ENCODE results near the gene AREL1. TPM values are rescaled to one million over a fixed set of nuclear protein-coding genes. Genes with fewer than 3 reads are reported as not detected.

Gene AREL1
- total RNA-seq, 1 donor from 2014 or later, result 54.6 TPM

DNA sequence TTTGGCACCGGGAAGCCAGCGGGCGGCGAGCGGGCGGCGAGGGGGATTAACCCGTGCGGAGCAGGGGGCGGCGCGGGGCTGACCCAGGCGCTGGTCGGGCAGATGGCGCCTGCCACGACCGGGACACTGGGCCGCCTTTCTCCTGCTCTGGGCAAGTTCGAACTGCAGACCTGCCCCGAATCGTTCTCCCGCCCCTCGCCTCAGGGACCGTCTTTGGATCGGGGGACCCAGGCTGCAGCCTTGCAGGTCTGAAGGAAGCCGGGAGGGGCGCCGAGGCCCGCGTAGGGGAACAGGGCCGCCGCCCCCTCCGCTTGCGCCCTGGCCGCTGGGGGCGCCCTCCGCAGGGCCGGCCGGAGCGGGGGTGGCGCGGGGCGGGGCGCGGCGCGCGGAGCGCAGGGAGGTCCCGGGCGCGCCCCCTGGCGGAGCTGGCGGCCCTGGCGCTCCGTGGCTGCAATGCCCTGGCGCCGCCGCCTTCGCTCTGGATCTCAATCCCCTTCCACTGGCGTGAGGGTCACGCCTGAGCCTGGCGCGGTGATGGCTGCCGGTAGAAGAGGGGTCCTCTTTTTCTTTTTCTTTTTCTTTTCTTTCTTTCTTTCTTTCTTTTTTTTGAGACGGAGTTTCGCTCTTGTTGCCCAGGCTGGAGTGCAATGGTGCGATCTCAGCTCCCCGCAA is 100.4 kb downstream of the AREL1 start:
- Histone ChIP-seq H4K20me1 (ENCODE audit: insufficient read depth, low read length) (peaks cover 27% of the 10 kb centered on the region), H2AFZ (ENCODE audit: low read depth, low read length) (peak overlapping the region; percentile 68), H3K27ac (ENCODE audit: low read depth, low read length) (no peak overlapping the region), H3K36me3 (ENCODE audit: insufficient read depth, low read length) (no peaks in the 10 kb centered on the region), H3K9me3 (ENCODE audit: insufficient read depth, low read depth, low read length) (no peaks in the 10 kb centered on the region), H3K4me2 (ENCODE audit: low read length) (peak overlapping the region; percentile 94), H3K27me3 (ENCODE audit: insufficient read depth, low read length) (no peaks in the 10 kb centered on the region), H3K4me3 (ENCODE audit: insufficient read depth, low read depth, low read length) (peak overlapping the region; percentile 71), H3K4me1 (ENCODE audit: insufficient read depth, low read length) (peaks cover 65% of the 10 kb centered on the region), H3K9ac (ENCODE audit: low read length) (peak overlapping the region; percentile 77), H3K79me2 (ENCODE audit: insufficient read depth, low read length) (peaks cover 65% of the 10 kb centered on the region)
- FAIRE-seq (no peak), DNase-seq (ENCODE audit: low read depth) (peak; percentile 53)
- Mint-ChIP-seq H3K4me1 (ENCODE audit: low read depth, unreplicated experiment) (peaks cover 54% of the 10 kb centered on the region), H3K4me3 (ENCODE audit: unreplicated experiment) (peak overlapping the region; percentile 88), H3K27ac (ENCODE audit: unreplicated experiment) (peak overlapping the region; percentile 84), H3K27me3 (ENCODE audit: low read depth, unreplicated experiment) (no peaks in the 10 kb centered on the region), H3K36me3 (ENCODE audit: low read depth, unreplicated experiment) (peaks cover 11% of the 10 kb centered on the region), H3K9me3 (ENCODE audit: unreplicated experiment) (no peaks in the 10 kb centered on the region)
- TF ChIP-seq EZH2 (IDR thresholded peaks at IDR 0.05; ENCODE audit: insufficient read depth, low read length), result no peak
- TF ChIP-seq, protein P1, sequence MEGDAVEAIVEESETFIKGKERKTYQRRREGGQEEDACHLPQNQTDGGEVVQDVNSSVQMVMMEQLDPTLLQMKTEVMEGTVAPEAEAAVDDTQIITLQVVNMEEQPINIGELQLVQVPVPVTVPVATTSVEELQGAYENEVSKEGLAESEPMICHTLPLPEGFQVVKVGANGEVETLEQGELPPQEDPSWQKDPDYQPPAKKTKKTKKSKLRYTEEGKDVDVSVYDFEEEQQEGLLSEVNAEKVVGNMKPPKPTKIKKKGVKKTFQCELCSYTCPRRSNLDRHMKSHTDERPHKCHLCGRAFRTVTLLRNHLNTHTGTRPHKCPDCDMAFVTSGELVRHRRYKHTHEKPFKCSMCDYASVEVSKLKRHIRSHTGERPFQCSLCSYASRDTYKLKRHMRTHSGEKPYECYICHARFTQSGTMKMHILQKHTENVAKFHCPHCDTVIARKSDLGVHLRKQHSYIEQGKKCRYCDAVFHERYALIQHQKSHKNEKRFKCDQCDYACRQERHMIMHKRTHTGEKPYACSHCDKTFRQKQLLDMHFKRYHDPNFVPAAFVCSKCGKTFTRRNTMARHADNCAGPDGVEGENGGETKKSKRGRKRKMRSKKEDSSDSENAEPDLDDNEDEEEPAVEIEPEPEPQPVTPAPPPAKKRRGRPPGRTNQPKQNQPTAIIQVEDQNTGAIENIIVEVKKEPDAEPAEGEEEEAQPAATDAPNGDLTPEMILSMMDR (IDR thresholded peaks at IDR 0.05; ENCODE audit: insufficient read depth, low read depth, low read length), result peak; percentile 41

DNA sequence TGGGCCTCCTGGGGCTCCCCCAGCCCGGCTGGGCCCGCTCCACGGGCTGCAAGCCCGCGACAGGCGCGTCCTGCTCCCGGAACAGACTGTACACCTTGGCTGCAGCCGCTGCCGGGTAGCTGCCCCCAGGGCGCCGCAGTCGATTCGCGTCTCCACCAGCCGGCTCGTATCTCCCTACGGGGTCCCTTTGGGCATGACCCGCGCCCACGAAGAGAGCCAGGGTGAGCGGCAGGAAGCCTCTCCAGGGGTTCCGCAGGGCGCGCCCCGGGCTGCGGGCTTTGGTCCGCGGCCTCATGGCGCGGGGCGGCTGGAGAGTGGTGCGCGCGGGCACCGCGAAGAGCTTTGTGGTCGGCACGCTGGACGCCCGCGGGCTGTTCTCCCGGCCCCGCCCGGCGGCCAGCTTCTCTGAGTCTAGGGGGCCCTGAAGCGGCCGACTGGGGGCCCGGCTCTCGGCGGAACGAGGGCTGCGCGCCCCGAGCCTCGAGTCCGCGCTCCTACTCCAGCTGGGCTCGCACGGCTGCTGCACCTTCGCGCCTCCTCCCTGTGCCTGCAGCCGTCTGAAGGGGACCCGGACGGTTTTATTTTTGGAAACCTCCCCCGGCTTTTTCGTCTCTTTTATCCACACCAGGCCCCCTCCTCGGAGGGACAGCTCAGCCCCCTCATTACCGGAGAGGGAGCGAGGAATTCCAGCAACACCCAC is 101.1 kb downstream of the AREL1 start, which contains the start of gene LTBP2:
Gene LTBP2 (minus strand): TSS at position 588 of the 700 bp plus-strand sequence. CDS start 293 bp downstream, at position 295.
- H3K4me1 ChIP-seq (ENCODE audit: insufficient read depth, low read length), result peaks cover 59% of the 10 kb centered on the region
- Mint-ChIP-seq H3K4me1 (ENCODE audit: low read depth, unreplicated experiment) (peaks cover 49% of the 10 kb centered on the region), H3K9me3 (ENCODE audit: unreplicated experiment) (no peaks in the 10 kb centered on the region), H3K4me3 (ENCODE audit: unreplicated experiment) (peak within 1 kb of the TSS; percentile 92), H3K27ac (ENCODE audit: unreplicated experiment) (peak within 1 kb of the TSS; percentile 84), H3K27me3 (ENCODE audit: low read depth, unreplicated experiment) (no peaks in the 10 kb centered on the region), H3K36me3 (ENCODE audit: low read depth, unreplicated experiment) (peaks cover 11% of the 10 kb centered on the region)
- H3K79me2 ChIP-seq (ENCODE audit: insufficient read depth, low read length), result peaks cover 72% of the 10 kb centered on the region
- no peaks in the 10 kb centered on the region for H3K27me3 ChIP-seq (ENCODE audit: insufficient read depth, low read length)
- H3K36me3 ChIP-seq (ENCODE audit: insufficient read depth, low read length), result no peaks in the 10 kb centered on the region
- peak within 1 kb of the TSS; percentile 71 for H3K4me3 ChIP-seq (ENCODE audit: insufficient read depth, low read depth, low read length)
- peak within 1 kb of the TSS; percentile 68 for H2AFZ ChIP-seq (ENCODE audit: low read depth, low read length)
- peak within 1 kb of the TSS; percentile 77 for H3K9ac ChIP-seq (ENCODE audit: low read length)
- H3K9me3 ChIP-seq (ENCODE audit: insufficient read depth, low read depth, low read length), result no peaks in the 10 kb centered on the region
- H3K27ac ChIP-seq (ENCODE audit: low read depth, low read length), result no peak within 1 kb of the TSS
- peaks cover 28% of the 10 kb centered on the region for H4K20me1 ChIP-seq (ENCODE audit: insufficient read depth, low read length)
- TF ChIP-seq, protein P1 (IDR thresholded peaks at IDR 0.05; ENCODE audit: insufficient read depth, low read depth, low read length), result no peak
- TF ChIP-seq EZH2 (IDR thresholded peaks at IDR 0.05; ENCODE audit: insufficient read depth, low read length), result no peak
- no peak for DNase-seq (ENCODE audit: low read depth)
- H3K4me2 ChIP-seq (ENCODE audit: low read length), result peak within 1 kb of the TSS; percentile 94
- FAIRE-seq, result no peak

Other genes starting within 250 kb of the AREL1 start
- gene NPC2, start 219.8 kb downstream of the AREL1 start, total RNA-seq, result 134 and 178 TPM in 2 replicates
- gene ISCA2, start 219.3 kb downstream of the AREL1 start, total RNA-seq, result 21.2 and 23.6 TPM in 2 replicates
- gene LTBP2, start 100.8 kb downstream of the AREL1 start, total RNA-seq, result 162 and 196 TPM in 2 replicates
- 60.5 and 64.1 TPM in 2 replicates for gene FCF1, start 64 bp upstream of the AREL1 start, total RNA-seq
- gene YLPM1, start 50.2 kb upstream of the AREL1 start, total RNA-seq, result 49.5 and 49.7 TPM in 2 replicates
- gene PROX2, start 163.1 kb upstream of the AREL1 start, total RNA-seq, result not detected in 2 replicates
- 83.0 and 90.6 TPM in 2 replicates for gene DLST, start 168.8 kb upstream of the AREL1 start, total RNA-seq
- 0.70 and 1.7 TPM in 2 replicates for gene RPS6KL1, start 210.2 kb upstream of the AREL1 start, total RNA-seq
- gene PGF, start 242.5 kb upstream of the AREL1 start, total RNA-seq, result 2.5 and 3.5 TPM in 2 replicates

All from astrocyte (in vitro differentiated cells and primary cell).